Stomach (tissue), 9 donors: ENCODE measurements around the gene CXCR6. TPM values are rescaled to one million over a fixed set of nuclear protein-coding genes. Genes with fewer than 3 reads are reported as not detected.

Experiments used
- DNase-seq, 2 donors: peaks; one replicate each; pipeline versions ENCODE4 v3.0.0 to v3.0.0-alpha.2; 2013 to 2019
- H3K27ac ChIP-seq, 5 donors: fragments of 200-600 bp in 4 of 5; sonication (generic) in 4 of 5; one replicate each; pipeline ENCODE4 v1.5.1; 2013 to 2019; ENCODE audit warnings: mild to moderate bottlenecking in 1 of 5, moderate library complexity in 1 of 5
- H3K27me3 ChIP-seq, 3 donors: fragments of 200-600 bp; sonication (generic); one replicate each; pipeline ENCODE4 v1.5.1; 2017 to 2019; ENCODE audit warnings: mixed run types in 1 of 3
- H3K36me3 ChIP-seq, 4 donors: fragments of 200-600 bp; sonication (generic); 1 replicate in 3 of 4; 2 replicates in 1 of 4; pipeline ENCODE4 v1.5.1; 2016 to 2019
- H3K4me1 ChIP-seq, 4 donors: fragments of 200-600 bp; sonication (generic); one replicate each; pipeline ENCODE4 v1.5.1; 2016 to 2019
- H3K4me3 ChIP-seq, 4 donors: fragments of 200-600 bp; sonication (generic) in 3 of 4; one replicate each; pipeline ENCODE4 v1.5.1; 2016 to 2019; ENCODE audit warnings: mild to moderate bottlenecking in 1 of 4
- H3K9me3 ChIP-seq, 4 donors: fragments of 200-600 bp; sonication (generic); one replicate each; pipeline ENCODE4 v1.5.1; 2016 to 2019
- EP300 ChIP-seq: sonication (generic); formaldehyde crosslinking; IDR thresholded peaks from one replicate; pipeline ENCODE4 v1.6.1; 2017; ENCODE audit warnings: antibody characterized with exemption
- POLR2A ChIP-seq, 4 donors: fragments of 450-650 bp; IDR thresholded peaks; one replicate each; pipeline ENCODE4 v1.6.1; 2016; ENCODE audit warnings: antibody characterized with exemption in 4 of 4, control low read depth in 2 of 4, mild to moderate bottlenecking in 1 of 4, moderate library complexity in 1 of 4
- POLR2AphosphoS5 ChIP-seq, 3 donors: sonication (generic); formaldehyde crosslinking; IDR thresholded peaks; one replicate each; pipeline ENCODE4 v1.6.1; 2016; ENCODE audit warnings: antibody characterized with exemption in 3 of 3
- WGBS, 5 donors: extraction: QIAGEN DNeasy Blood & Tissue Kit in 3 of 5; methylation state at CpG; one replicate each; pipeline versions ENCODE4 v1.1.5 to v1.1.7; 2013 to 2018; 5-methylcytosine and 5-hydroxymethylcytosine counted together
- intact Hi-C: fragments of 100-400 bp; cut with DNase I; formaldehyde crosslinking; loops from one replicate; pipeline ENCODE4 v1.15.1; 2023; ENCODE audit warnings: low total_unique reads
- polyA plus RNA-seq, 3 donors: library from polyadenylated mRNA; stranded (reverse); fragments of 200-250 nt; gene quantifications; one replicate each; pipeline ENCODE4 v1.2.3, GENCODE V29; 2013
- total RNA-seq, 5 donors: library from RNA; depleted of rRNA; stranded (reverse); fragments of >200 nt; gene quantifications; one replicate each; pipeline versions ENCODE4 v1.1.0 to v1.2.3, GENCODE V29; 2014 to 2016
- TF ChIP-seq, protein P1 (sequence below), 7 experiments: fragments of 450-650 bp in 4 of 7; fragments of 200-600 bp in 3 of 7; sonication (generic) in 3 of 7; IDR thresholded peaks; one replicate each; pipeline ENCODE4 v1.5.1; 2016 to 2019; ENCODE audit warnings: antibody characterized with exemption in 7 of 7, control low read depth in 2 of 7, mild to moderate bottlenecking in 1 of 7
- donor health status: healthy with polysubstance abuse.
- donor health status: Bipolar disorder and iron deficiency.
- donor health status: healthy.

CXCR6 gene
- total and polyA plus RNA-seq, 8 donors: 0.31 to 14.8 (median 1.1) TPM; not detected in 3

GRCh38 chr3:45936261-45936660 is 7.0 kb upstream of the CXCR6 start:
- Histone ChIP-seq H3K4me3 (no peak overlapping the region), H3K27me3 (no peaks in the 10 kb centered on the region), H3K27ac (no peak overlapping the region), H3K36me3 (peaks cover 15 to 77% (median 70%) of the 10 kb centered on the region in 4 donors), H3K9me3 (no peaks in the 10 kb centered on the region), H3K4me1 (peaks cover 10 to 22% (median 15%) of the 10 kb centered on the region in 4 donors)
- intact Hi-C loops: no loop called here
- WGBS, 5 donors: 82 to 92% (median 89%) methylated on average over 9 of the region's 9 CpGs
- TF ChIP-seq POLR2AphosphoS5 (IDR thresholded peaks at IDR 0.05) (no peak), EP300 (no peak), POLR2A (IDR thresholded peaks at IDR 0.05) (no peak)
- TF ChIP-seq, protein P1, sequence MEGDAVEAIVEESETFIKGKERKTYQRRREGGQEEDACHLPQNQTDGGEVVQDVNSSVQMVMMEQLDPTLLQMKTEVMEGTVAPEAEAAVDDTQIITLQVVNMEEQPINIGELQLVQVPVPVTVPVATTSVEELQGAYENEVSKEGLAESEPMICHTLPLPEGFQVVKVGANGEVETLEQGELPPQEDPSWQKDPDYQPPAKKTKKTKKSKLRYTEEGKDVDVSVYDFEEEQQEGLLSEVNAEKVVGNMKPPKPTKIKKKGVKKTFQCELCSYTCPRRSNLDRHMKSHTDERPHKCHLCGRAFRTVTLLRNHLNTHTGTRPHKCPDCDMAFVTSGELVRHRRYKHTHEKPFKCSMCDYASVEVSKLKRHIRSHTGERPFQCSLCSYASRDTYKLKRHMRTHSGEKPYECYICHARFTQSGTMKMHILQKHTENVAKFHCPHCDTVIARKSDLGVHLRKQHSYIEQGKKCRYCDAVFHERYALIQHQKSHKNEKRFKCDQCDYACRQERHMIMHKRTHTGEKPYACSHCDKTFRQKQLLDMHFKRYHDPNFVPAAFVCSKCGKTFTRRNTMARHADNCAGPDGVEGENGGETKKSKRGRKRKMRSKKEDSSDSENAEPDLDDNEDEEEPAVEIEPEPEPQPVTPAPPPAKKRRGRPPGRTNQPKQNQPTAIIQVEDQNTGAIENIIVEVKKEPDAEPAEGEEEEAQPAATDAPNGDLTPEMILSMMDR (IDR thresholded peaks at IDR 0.05): no peak
- DNase-seq: no peak

DNA sequence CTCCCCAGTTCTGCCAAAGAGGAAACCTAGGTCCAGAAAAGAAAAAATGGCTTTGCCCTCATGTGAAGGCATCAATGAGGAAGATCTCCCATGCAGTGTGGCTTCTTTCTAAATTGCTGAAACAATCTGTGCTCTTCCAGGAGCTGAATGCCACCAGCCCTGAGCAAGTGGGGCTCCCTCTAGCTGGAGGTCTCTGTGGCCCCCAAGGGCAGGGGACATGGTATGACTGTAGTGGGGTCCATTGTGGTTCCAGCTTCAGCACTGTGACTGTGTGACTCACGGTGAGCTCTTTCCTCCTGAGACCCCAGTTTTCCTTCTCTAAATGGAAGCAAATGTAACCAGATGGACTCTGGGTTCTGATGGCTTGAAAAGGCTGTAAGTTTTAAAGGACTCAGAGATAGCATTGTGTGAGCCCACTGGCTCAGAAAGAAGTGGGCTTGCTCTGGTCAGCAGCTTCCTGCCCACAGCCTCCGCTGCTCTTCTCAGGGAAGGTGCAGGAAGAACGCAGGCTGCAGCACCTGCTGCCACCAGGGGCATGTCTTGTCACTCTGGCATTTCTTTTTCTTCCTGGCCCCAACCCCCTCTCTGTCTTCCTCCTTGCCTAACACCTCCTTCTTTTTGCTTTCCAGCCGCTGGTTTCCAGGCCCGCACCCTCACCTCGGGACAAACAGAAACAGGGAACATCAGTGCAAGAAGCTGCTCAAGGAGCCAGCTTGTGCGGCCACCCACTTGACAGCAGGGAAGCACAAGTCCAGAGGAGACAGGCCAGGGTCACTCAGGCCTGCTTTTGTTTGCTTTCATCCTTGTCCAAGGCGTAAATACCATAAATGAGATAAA is 5.8 kb upstream of the CXCR6 start:
- H3K36me3 ChIP-seq: peaks cover 11 to 76% (median 58%) of the 10 kb centered on the region in 4 donors
- peaks cover 13 to 28% (median 19%) of the 10 kb centered on the region in 4 donors for H3K4me1 ChIP-seq
- no peaks in the 10 kb centered on the region for H3K27me3 ChIP-seq
- 77 to 91% (median 90%) methylated on average over 8 of the region's 8 CpGs for WGBS, 5 donors
- no peak for DNase-seq
- intact Hi-C loops: loop anchor here (2.0 kb wide), 1 partner anchor 141 kb away; no protein-coding TSS in a partner anchor
- H3K27ac ChIP-seq: no peak overlapping the region
- TF ChIP-seq POLR2AphosphoS5 (IDR thresholded peaks at IDR 0.05): no peak
- TF ChIP-seq EP300: no peak
- TF ChIP-seq, protein P1 (IDR thresholded peaks at IDR 0.05): no peak
- no peak for TF ChIP-seq POLR2A (IDR thresholded peaks at IDR 0.05)
- H3K9me3 ChIP-seq: no peaks in the 10 kb centered on the region
- no peak overlapping the region for H3K4me3 ChIP-seq

DNA sequence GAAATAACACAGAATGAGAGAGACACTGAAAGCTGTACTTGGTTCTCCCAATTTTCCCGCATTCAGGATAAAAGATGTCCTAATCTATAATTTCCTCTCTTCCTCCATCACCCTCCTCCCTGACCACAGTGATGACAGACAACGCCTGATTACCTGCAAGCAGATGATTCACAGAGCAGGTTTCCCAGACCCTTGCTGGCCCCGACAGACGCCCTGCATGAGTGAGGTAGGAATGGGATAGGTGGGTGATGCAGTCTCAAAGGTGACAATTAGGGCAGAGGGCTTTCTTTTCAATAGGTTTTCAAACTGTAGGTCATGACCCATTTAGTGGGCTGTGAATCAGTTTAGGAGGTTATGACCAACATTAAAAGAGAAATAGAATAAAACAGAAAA is 5.2 kb upstream of the CXCR6 start:
- no peaks in the 10 kb centered on the region for H3K9me3 ChIP-seq
- no peak overlapping the region for H3K27ac ChIP-seq
- no peaks in the 10 kb centered on the region for H3K27me3 ChIP-seq
- H3K4me1 ChIP-seq: peaks cover 19 to 33% (median 24%) of the 10 kb centered on the region in 4 donors
- intact Hi-C loops: loop anchor here (2.0 kb wide), 1 partner anchor 141 kb away; no protein-coding TSS in a partner anchor
- no peak overlapping the region for H3K4me3 ChIP-seq
- WGBS, 5 donors: 96 to 99% (median 97%) methylated on average over 4 of the region's 4 CpGs
- TF ChIP-seq, protein P1 (IDR thresholded peaks at IDR 0.05): no peak
- no peak for TF ChIP-seq EP300
- no peak for TF ChIP-seq POLR2A (IDR thresholded peaks at IDR 0.05)
- no peak for TF ChIP-seq POLR2AphosphoS5 (IDR thresholded peaks at IDR 0.05)
- DNase-seq: no peak
- peaks cover 8 to 76% (median 57%) of the 10 kb centered on the region in 4 donors for H3K36me3 ChIP-seq

- Histone ChIP-seq H3K9me3 (no peaks in the 10 kb centered on the region), H3K27me3 (no peaks in the 10 kb centered on the region), H3K27ac (peak overlapping the region in 1 of 5 donors; percentile 14), H3K4me1 (peaks cover 20 to 33% (median 24%) of the 10 kb centered on the region in 4 donors), H3K4me3 (no peak overlapping the region), H3K36me3 (peaks cover under 1 to 71% (median 50%) of the 10 kb centered on the region in 4 donors)
- no peak for TF ChIP-seq POLR2A (IDR thresholded peaks at IDR 0.05)
- TF ChIP-seq, protein P1 (IDR thresholded peaks at IDR 0.05): peak in 5 of 7 experiments; percentile 85 to 94 (median 88)
- peak in 1 of 3 donors; percentile 65 for TF ChIP-seq POLR2AphosphoS5 (IDR thresholded peaks at IDR 0.05)
- TF ChIP-seq EP300: no peak
- intact Hi-C loops: loop anchor here (2.0 kb wide), 1 partner anchor 140 kb away; no protein-coding TSS in a partner anchor
- DNase-seq: peak; percentile 91 to 96
- 18 to 26% (median 22%) methylated on average over 4 of the region's 4 CpGs for WGBS, 5 donors
Measured at GRCh38 chr3:45938864-45939263, 4.4 kb upstream of the CXCR6 start.
